ENCODE results near the gene PGLYRP1. TPM values are rescaled to one million over a fixed set of nuclear protein-coding genes. Genes with fewer than 3 reads are reported as not detected.

PGLYRP1 gene
- total and polyA plus RNA-seq, 4 donors: 1.0 to 21.7 (median 1.2) TPM

- no peak overlapping the region for H3K9ac ChIP-seq (ENCODE audit: insufficient read depth in 1 of 2, low read length in 2 of 2)
- DNase-seq (no peak), ATAC-seq (ENCODE audit: insufficient read depth, low FRiP score) (no peak)
- peaks cover 0 to 3% (median 0%) of the 10 kb centered on the region in 4 donors for H3K9me3 ChIP-seq (ENCODE audit: control insufficient read depth in 4 of 4, insufficient read depth in 3 of 4, low read length in 3 of 4)
- H3K4me3 ChIP-seq: peak overlapping the region; percentile 64
- no peak for TF ChIP-seq CTCF (IDR thresholded peaks at IDR 0.05; ENCODE audit: control extremely low read depth, extremely low read depth)
- no peaks in the 10 kb centered on the region for H3K36me3 ChIP-seq (ENCODE audit: control insufficient read depth in 4 of 4, insufficient read depth in 4 of 4, low read length in 4 of 4)
- no peaks in the 10 kb centered on the region for H3K4me1 ChIP-seq (ENCODE audit: control insufficient read depth in 5 of 5, insufficient read depth in 5 of 5, low read length in 5 of 5)
- H3K27ac ChIP-seq (ENCODE audit: low read depth in 1 of 2, low read length in 1 of 2): peak overlapping the region in 1 of 2 donors; percentile 62
- H3K27me3 ChIP-seq (ENCODE audit: control insufficient read depth in 3 of 3, insufficient read depth in 3 of 3, low read length in 2 of 3): peaks cover 0 to 55% (median 41%) of the 10 kb centered on the region in 3 donors
- WGBS, 2 donors: 14% methylated on average over 18 of the region's 18 CpGs
These were observed 50.5 kb downstream of the PGLYRP1 start for GRCh38 chr19:45972081-45972946.

GRCh38 chr19:45971260-45971902, 51.5 kb downstream of the PGLYRP1 start:
- Histone ChIP-seq H3K4me1 (ENCODE audit: control insufficient read depth in 5 of 5, insufficient read depth in 5 of 5, low read length in 5 of 5) (no peaks in the 10 kb centered on the region), H3K36me3 (ENCODE audit: control insufficient read depth in 4 of 4, insufficient read depth in 4 of 4, low read length in 4 of 4) (no peaks in the 10 kb centered on the region), H3K9me3 (ENCODE audit: control insufficient read depth in 4 of 4, insufficient read depth in 3 of 4, low read length in 3 of 4) (peaks cover 0 to 3% (median 0%) of the 10 kb centered on the region in 4 donors), H3K27ac (ENCODE audit: low read depth in 1 of 2, low read length in 1 of 2) (peak overlapping the region in 1 of 2 donors; percentile 62), H3K27me3 (ENCODE audit: control insufficient read depth in 3 of 3, insufficient read depth in 3 of 3, low read length in 2 of 3) (peaks cover 0 to 57% (median 39%) of the 10 kb centered on the region in 3 donors), H3K4me3 (peak overlapping the region; percentile 64), H3K9ac (ENCODE audit: insufficient read depth in 1 of 2, low read length in 2 of 2) (no peak overlapping the region)
- ATAC-seq (ENCODE audit: insufficient read depth, low FRiP score) (no peak), DNase-seq (peak in 1 of 3 donors; percentile 16)
- TF ChIP-seq CTCF (IDR thresholded peaks at IDR 0.05; ENCODE audit: control extremely low read depth, extremely low read depth): no peak
- 3 to 5% methylated on average over 11 of the region's 11 CpGs for WGBS, 2 donors

GRCh38 chr19:45969676-45970075, 53.2 kb downstream of the PGLYRP1 start:
- DNase-seq (no peak), ATAC-seq (ENCODE audit: insufficient read depth, low FRiP score) (no peak)
- no peak for TF ChIP-seq CTCF (IDR thresholded peaks at IDR 0.05; ENCODE audit: control extremely low read depth, extremely low read depth)
- H3K27me3 ChIP-seq (ENCODE audit: control insufficient read depth in 3 of 3, insufficient read depth in 3 of 3, low read length in 2 of 3): peaks cover 2 to 47% (median 27%) of the 10 kb centered on the region in 3 donors
- H3K27ac ChIP-seq (ENCODE audit: low read depth in 1 of 2, low read length in 1 of 2): peak overlapping the region in 1 of 2 donors; percentile 34
- H3K9ac ChIP-seq (ENCODE audit: insufficient read depth in 1 of 2, low read length in 2 of 2): no peak overlapping the region
- peaks cover 0 to 3% (median 0%) of the 10 kb centered on the region in 4 donors for H3K9me3 ChIP-seq (ENCODE audit: control insufficient read depth in 4 of 4, insufficient read depth in 3 of 4, low read length in 3 of 4)
- H3K4me3 ChIP-seq: no peak overlapping the region
- no peaks in the 10 kb centered on the region for H3K4me1 ChIP-seq (ENCODE audit: control insufficient read depth in 5 of 5, insufficient read depth in 5 of 5, low read length in 5 of 5)
- H3K36me3 ChIP-seq (ENCODE audit: control insufficient read depth in 4 of 4, insufficient read depth in 4 of 4, low read length in 4 of 4): no peaks in the 10 kb centered on the region
- 53 to 71% methylated on average over 5 of the region's 5 CpGs for WGBS, 2 donors

Small RNA genes lying within 50 kb of the gene (small RNA-seq; reads per million reads assigned to genes)
- gene MIR769 (ENCODE audit: low replicate concordance): 128 reads per million, percentile 98 among the genes with 10 or more reads in this experiment

Other genes starting within 250 kb of the PGLYRP1 start
- gene DMPK, start 240.6 kb downstream of the PGLYRP1 start, total RNA-seq: 10 to 100 TPM; 32.4 to 70.4 TPM
- gene DMPK, start 240.6 kb downstream of the PGLYRP1 start, polyA plus RNA-seq: 10 to 100 TPM; 35.0 to 45.7 TPM
- 10 to 100 TPM; 25.4 to 58.2 TPM for gene DMWD, start 230.2 kb downstream of the PGLYRP1 start, total RNA-seq
- 10 to 100 TPM; 21.2 to 28.3 TPM for gene DMWD, start 230.2 kb downstream of the PGLYRP1 start, polyA plus RNA-seq
- gene RSPH6A, start 207.7 kb downstream of the PGLYRP1 start, total RNA-seq: under 1 TPM in 1 of 2 donors, not detected in 1; 0.34 TPM
- gene RSPH6A, start 207.7 kb downstream of the PGLYRP1 start, polyA plus RNA-seq: under 1 TPM in 1 of 2 donors, not detected in 1; 0.06 TPM
- 10 to 100 TPM; 47.5 to 82.1 TPM for gene SYMPK, start 159.9 kb downstream of the PGLYRP1 start, total RNA-seq
- 100 to 1,000 TPM in 1 of 2 donors, 10 to 100 TPM in 1; 40.3 to 125 TPM for gene SYMPK, start 159.9 kb downstream of the PGLYRP1 start, polyA plus RNA-seq
- under 1 TPM; 0.43 to 0.49 TPM for gene FOXA3, start 158.7 kb downstream of the PGLYRP1 start, total RNA-seq
- under 1 TPM; 0.53 to 0.68 TPM for gene FOXA3, start 158.7 kb downstream of the PGLYRP1 start, polyA plus RNA-seq
- gene IRF2BP1, start 136.9 kb downstream of the PGLYRP1 start, total RNA-seq: 10 to 100 TPM; 21.8 to 24.3 TPM
- 10 to 100 TPM; 10.9 to 16.5 TPM for gene IRF2BP1, start 136.9 kb downstream of the PGLYRP1 start, polyA plus RNA-seq
- 1 to 10 TPM; 2.9 to 6.7 TPM for gene MYPOP, start 120.4 kb downstream of the PGLYRP1 start, total RNA-seq
- gene MYPOP, start 120.4 kb downstream of the PGLYRP1 start, polyA plus RNA-seq: 1 to 10 TPM; 3.8 to 5.3 TPM
- gene NANOS2, start 108.3 kb downstream of the PGLYRP1 start, total RNA-seq: not detected
- not detected for gene NANOS2, start 108.3 kb downstream of the PGLYRP1 start, polyA plus RNA-seq
- gene NOVA2, start 49.2 kb downstream of the PGLYRP1 start, total RNA-seq: 10 to 100 TPM in 1 of 2 donors, 1 to 10 TPM in 1; 2.9 to 11.6 TPM
- gene NOVA2, start 49.2 kb downstream of the PGLYRP1 start, polyA plus RNA-seq: 1 to 10 TPM; 2.3 to 6.7 TPM
- gene CCDC61, start 27.6 kb downstream of the PGLYRP1 start, total RNA-seq: 10 to 100 TPM in 1 of 2 donors, 1 to 10 TPM in 1; 7.8 to 21.0 TPM
- 10 to 100 TPM in 1 of 2 donors, 1 to 10 TPM in 1; 9.4 to 12.5 TPM for gene CCDC61, start 27.6 kb downstream of the PGLYRP1 start, polyA plus RNA-seq
- not detected for gene IGFL4, start 17.9 kb upstream of the PGLYRP1 start, total RNA-seq
- gene IGFL4, start 17.9 kb upstream of the PGLYRP1 start, polyA plus RNA-seq: not detected
- not detected for gene IGFL3, start 101.6 kb upstream of the PGLYRP1 start, total RNA-seq
- gene IGFL3, start 101.6 kb upstream of the PGLYRP1 start, polyA plus RNA-seq: not detected
- gene IGFL2, start 125.2 kb upstream of the PGLYRP1 start, total RNA-seq: not detected
- gene IGFL2, start 125.2 kb upstream of the PGLYRP1 start, polyA plus RNA-seq: not detected
- gene IGFL1, start 206.7 kb upstream of the PGLYRP1 start, total RNA-seq: not detected
- not detected for gene IGFL1, start 206.7 kb upstream of the PGLYRP1 start, polyA plus RNA-seq